ENCODE results near the gene ID1. TPM values are rescaled to one million over a fixed set of nuclear protein-coding genes. Genes with fewer than 3 reads are reported as not detected.

Gene ID1
- polyA plus RNA-seq, 2 of the 4 experiments (the other 2 are of a cell fraction) = 237 to 432 TPM

- ChIA-PET POLR2A (interaction anchor here (0.6 to 5.2 kb wide), 15 partner anchors 9 to 163 kb away, joined by 3 to 172 read pairs (median 5); partner anchors contain the start of genes HM13 and ID1), CTCF (interaction anchor here (1.0 to 31.2 kb wide), 19 partner anchors 4 to 163 kb away, joined by 3 to 966 read pairs (median 5); partner anchors contain the start of genes BCL2L1 and ID1)
- FAIRE-seq (peak; percentile 67), DNase-seq (ENCODE audit: low read depth in 1 of 2, low spot score in 1 of 2) (peak; percentile 93 to 94), ATAC-seq (peak; percentile 78 to 79)
- peaks cover 54% of the 10 kb centered on the region for H3K4me1 ChIP-seq
- H3K27ac ChIP-seq = peak overlapping the region; percentile 90 to 97
- no peaks in the 10 kb centered on the region for H3K9me3 ChIP-seq
- peak overlapping the region; percentile 63 for H3K4me2 ChIP-seq
- WGBS (ENCODE audit: missing lambda C conversion rate) = 3% methylated on average over 7 of the region's 7 CpGs
- H3K4me3 ChIP-seq = no peak overlapping the region
- TF ChIP-seq JUNB (IDR thresholded peaks at IDR 0.05) = peak; percentile 88
- TF ChIP-seq HOXA7 (CRISPR knock-in tag; IDR thresholded peaks at IDR 0.05) = peak; percentile 86; the same call in 1 of the 2 replicates
- no peak for TF ChIP-seq MYC (IDR thresholded peaks at IDR 0.05; ENCODE audit: borderline replicate concordance, low read length)
- no peak for TF ChIP-seq ZC3H11A (IDR thresholded peaks at IDR 0.05)
- peak; percentile 80; the same call in 1 of the 2 replicates for TF ChIP-seq HEYL (CRISPR knock-in tag; IDR thresholded peaks at IDR 0.05)
- TF ChIP-seq E2F6 (IDR thresholded peaks at IDR 0.05; ENCODE audit: borderline replicate concordance, low read depth) = no peak
- TF ChIP-seq HOXB5 (CRISPR knock-in tag; IDR thresholded peaks at IDR 0.05) = no peak
- TF ChIP-seq EHMT2 (IDR thresholded peaks at IDR 0.05; ENCODE audit: low read depth) = no peak
- no peak for TF ChIP-seq NPAS2 (CRISPR knock-in tag; IDR thresholded peaks at IDR 0.05; ENCODE audit: borderline replicate concordance)
- TF ChIP-seq JUN (IDR thresholded peaks at IDR 0.05) = no peak; a peak in 4 of 5 replicates
- TF ChIP-seq HES2 (IDR thresholded peaks at IDR 0.05) = no peak
- no peak; the same call in 1 of the 2 replicates for TF ChIP-seq RARB (CRISPR knock-in tag; IDR thresholded peaks at IDR 0.05)
- TF ChIP-seq TFCP2L1 (CRISPR knock-in tag; IDR thresholded peaks at IDR 0.05) = no peak
- TF ChIP-seq POLR2A (IDR thresholded peaks at IDR 0.05; ENCODE audit: low read length) = no peak
- TF ChIP-seq SREBF2 (IDR thresholded peaks at IDR 0.05) = no peak
- no peak for TF ChIP-seq USF2 (IDR thresholded peaks at IDR 0.05)
- TF ChIP-seq PBX3 (IDR thresholded peaks at IDR 0.05) = no peak
- 0 out of 3 replicates have a peak, but pooled peaks have one; percentile 26 for TF ChIP-seq BCL3 (IDR thresholded peaks at IDR 0.05)
- TF ChIP-seq EHF (CRISPR knock-in tag; IDR thresholded peaks at IDR 0.05) = no peak
- no peak for TF ChIP-seq CBX8 (IDR thresholded peaks at IDR 0.05)
- no peak for TF ChIP-seq ZNF302 (CRISPR knock-in tag; IDR thresholded peaks at IDR 0.05)
- peak; percentile 92 for TF ChIP-seq FOSL2 (IDR thresholded peaks at IDR 0.05)
- TF ChIP-seq FOSL2 (CRISPR knock-in tag; IDR thresholded peaks at IDR 0.05) = peak; percentile 98
- TF ChIP-seq MAFK (IDR thresholded peaks at IDR 0.05; ENCODE audit: partially characterized antibody) = peak; percentile 88
- no peak for TF ChIP-seq TP53 (CRISPR knock-in tag; IDR thresholded peaks at IDR 0.05)
- TF ChIP-seq ELK1 (IDR thresholded peaks at IDR 0.05; ENCODE audit: low read depth, low read length) = no peak
- no peak for TF ChIP-seq MAX (IDR thresholded peaks at IDR 0.05)
- TF ChIP-seq HDAC2 (IDR thresholded peaks at IDR 0.05) = peak; percentile 89; the same call in 1 of the 2 replicates
- no peak for TF ChIP-seq RFX5 (IDR thresholded peaks at IDR 0.05)
- TF ChIP-seq RNF2 (IDR thresholded peaks at IDR 0.05; ENCODE audit: borderline replicate concordance, low read depth) = no peak
- peak; percentile 87 for TF ChIP-seq CHD4 (IDR thresholded peaks at IDR 0.05; ENCODE audit: borderline replicate concordance)
- TF ChIP-seq CHD2 (IDR thresholded peaks at IDR 0.05; ENCODE audit: low read length, partially characterized antibody) = no peak
- TF ChIP-seq GATA3 (IDR thresholded peaks at IDR 0.05; ENCODE audit: borderline replicate concordance) = peak; percentile 70; the same call in 1 of the 2 replicates
- TF ChIP-seq FOXS1 (CRISPR knock-in tag; IDR thresholded peaks at IDR 0.05) = no peak
- TF ChIP-seq CTCF (IDR thresholded peaks at IDR 0.05) = no peak
Observed at GRCh38 chr20:31560746-31561598, 44.1 kb upstream of the ID1 start.

All from A549 (cell line).